Left ventricle myocardium inferior (tissue), 1 donor: ENCODE results near the gene TMEM151B. TPM values are rescaled to one million over a fixed set of nuclear protein-coding genes. Genes with fewer than 3 reads are reported as not detected.

Experiments used
- DNase-seq: peaks from one replicate; pipeline ENCODE4 v3.0.0-alpha.2; 2020
- H3K27ac ChIP-seq: fragments of 200-600 bp; replicated peaks from 2 replicates; pipeline ENCODE4 v1.8.0; 2021
- H3K27me3 ChIP-seq: fragments of 200-600 bp; 2 replicates; pipeline ENCODE4 v1.8.0; 2021; ENCODE audit warnings: low read depth
- H3K36me3 ChIP-seq: fragments of 200-600 bp; 2 replicates; pipeline ENCODE4 v1.8.0; 2021
- H3K4me1 ChIP-seq: fragments of 200-600 bp; 2 replicates; pipeline ENCODE4 v1.8.0; 2021
- H3K4me3 ChIP-seq: fragments of 200-600 bp; 2 replicates; pipeline ENCODE4 v1.8.0; 2021; ENCODE audit warnings: mild to moderate bottlenecking, moderate library complexity
- H3K9me3 ChIP-seq: fragments of 200-600 bp; replicated peaks from 2 replicates; pipeline ENCODE4 v1.8.0; 2021
- intact Hi-C: fragments of 100-400 bp; cut with micrococcal nuclease; formaldehyde crosslinking; loops from one replicate; pipeline ENCODE4 v1.11.0; 2022
- total RNA-seq: library from RNA; stranded (reverse); fragmentation: NEBNext Ultra II Directional; extraction: Animal tissue kit (Norgen Biotek cat#: 25700); gene quantifications from one replicate; pipeline ENCODE4 v1.2.1, GENCODE V29; 2021
- TF ChIP-seq, protein P1 (sequence below): fragments of 200-600 bp; IDR thresholded peaks from 2 replicates; pipeline ENCODE4 v1.8.0; 2021; ENCODE audit warnings: antibody characterized with exemption, mild to moderate bottlenecking, borderline replicate concordance
- donor health status: DM: no; HTN: yes; CAD: no; lungs with severe emphysema.

The TMEM151B gene
- total RNA-seq, 1 donor from 2014 or later: not detected

DNA sequence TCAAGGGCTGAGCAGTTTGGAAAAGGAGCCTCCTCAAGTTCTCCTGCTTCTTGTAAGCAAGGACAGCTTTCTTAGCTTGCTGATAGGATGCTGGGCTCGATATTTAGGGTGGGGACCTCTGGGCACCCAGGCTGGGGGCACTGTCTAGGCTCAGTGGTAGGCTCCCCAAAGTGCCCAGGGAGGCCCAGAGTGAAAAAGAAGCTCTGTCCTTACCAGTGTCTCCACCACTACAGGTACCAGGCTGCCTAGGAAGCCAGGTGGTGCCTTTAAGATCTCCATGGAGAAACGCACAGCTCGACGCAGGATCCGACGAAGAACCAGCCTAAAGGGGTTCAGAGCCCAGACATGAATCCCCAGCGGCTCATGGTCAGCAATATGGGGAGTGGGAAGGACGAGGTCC, 36.5 kb downstream of the TMEM151B start:
- Histone ChIP-seq H3K27me3 (no peaks in the 10 kb centered on the region), H3K4me3 (no peak overlapping the region), H3K36me3 (peaks cover 98% of the 10 kb centered on the region), H3K4me1 (peaks cover 25% of the 10 kb centered on the region), H3K9me3 (no peaks in the 10 kb centered on the region), H3K27ac (no peak overlapping the region)
- no peak for DNase-seq
- TF ChIP-seq, protein P1, sequence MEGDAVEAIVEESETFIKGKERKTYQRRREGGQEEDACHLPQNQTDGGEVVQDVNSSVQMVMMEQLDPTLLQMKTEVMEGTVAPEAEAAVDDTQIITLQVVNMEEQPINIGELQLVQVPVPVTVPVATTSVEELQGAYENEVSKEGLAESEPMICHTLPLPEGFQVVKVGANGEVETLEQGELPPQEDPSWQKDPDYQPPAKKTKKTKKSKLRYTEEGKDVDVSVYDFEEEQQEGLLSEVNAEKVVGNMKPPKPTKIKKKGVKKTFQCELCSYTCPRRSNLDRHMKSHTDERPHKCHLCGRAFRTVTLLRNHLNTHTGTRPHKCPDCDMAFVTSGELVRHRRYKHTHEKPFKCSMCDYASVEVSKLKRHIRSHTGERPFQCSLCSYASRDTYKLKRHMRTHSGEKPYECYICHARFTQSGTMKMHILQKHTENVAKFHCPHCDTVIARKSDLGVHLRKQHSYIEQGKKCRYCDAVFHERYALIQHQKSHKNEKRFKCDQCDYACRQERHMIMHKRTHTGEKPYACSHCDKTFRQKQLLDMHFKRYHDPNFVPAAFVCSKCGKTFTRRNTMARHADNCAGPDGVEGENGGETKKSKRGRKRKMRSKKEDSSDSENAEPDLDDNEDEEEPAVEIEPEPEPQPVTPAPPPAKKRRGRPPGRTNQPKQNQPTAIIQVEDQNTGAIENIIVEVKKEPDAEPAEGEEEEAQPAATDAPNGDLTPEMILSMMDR: no peak
- intact Hi-C loops: no loop called here

DNA sequence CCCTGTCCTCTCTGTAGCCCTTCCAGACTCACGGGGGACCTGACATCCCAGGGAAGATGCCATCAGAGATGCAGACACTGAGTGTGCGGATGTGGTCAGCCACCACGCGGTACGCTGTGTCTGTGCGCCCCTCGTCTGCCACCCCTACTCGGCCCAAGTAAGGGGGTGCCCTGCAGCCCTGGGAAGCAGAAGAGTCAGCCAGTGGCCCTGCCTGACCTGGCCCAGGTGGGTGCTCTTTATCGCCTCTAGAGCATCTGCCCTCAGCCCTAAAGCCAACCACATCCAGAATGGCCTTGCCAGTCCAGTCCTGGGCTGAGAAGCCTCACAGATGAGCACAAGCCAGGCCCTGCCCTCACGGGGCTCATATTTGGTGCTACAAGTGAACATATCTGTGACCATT, 37.0 kb downstream of the TMEM151B start:
- Histone ChIP-seq H3K27ac (no peak overlapping the region), H3K27me3 (no peaks in the 10 kb centered on the region), H3K36me3 (peaks cover 94% of the 10 kb centered on the region), H3K4me3 (no peak overlapping the region), H3K4me1 (peaks cover 30% of the 10 kb centered on the region), H3K9me3 (no peaks in the 10 kb centered on the region)
- TF ChIP-seq, protein P1: no peak
- no peak for DNase-seq
- intact Hi-C loops: no loop called here

DNA sequence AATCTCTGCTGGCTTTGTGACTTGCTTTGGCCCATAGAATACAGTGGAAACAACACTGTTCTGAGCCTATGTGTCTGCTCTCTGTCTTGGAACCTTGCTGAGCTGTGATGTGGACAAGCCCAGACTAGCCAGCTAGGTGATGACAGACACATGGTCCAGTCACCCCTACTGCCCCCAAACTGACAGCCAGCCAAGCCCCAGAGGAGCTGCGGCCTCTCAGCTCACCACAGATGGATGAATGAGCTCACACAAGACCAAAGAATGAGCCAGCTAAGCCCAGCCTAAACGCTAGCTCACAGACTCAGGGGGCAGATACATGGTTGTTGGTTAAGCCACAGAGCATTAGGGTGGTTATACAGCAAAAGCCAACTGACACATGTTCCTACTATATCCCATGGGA, 38.8 kb downstream of the TMEM151B start:
- Histone ChIP-seq H3K4me1 (peaks cover 40% of the 10 kb centered on the region), H3K27ac (peak overlapping the region; percentile 33), H3K9me3 (no peaks in the 10 kb centered on the region), H3K36me3 (peaks cover 76% of the 10 kb centered on the region), H3K27me3 (no peaks in the 10 kb centered on the region), H3K4me3 (no peak overlapping the region)
- TF ChIP-seq, protein P1: no peak
- peak; percentile 43 for DNase-seq
- intact Hi-C loops: no loop called here

DNA sequence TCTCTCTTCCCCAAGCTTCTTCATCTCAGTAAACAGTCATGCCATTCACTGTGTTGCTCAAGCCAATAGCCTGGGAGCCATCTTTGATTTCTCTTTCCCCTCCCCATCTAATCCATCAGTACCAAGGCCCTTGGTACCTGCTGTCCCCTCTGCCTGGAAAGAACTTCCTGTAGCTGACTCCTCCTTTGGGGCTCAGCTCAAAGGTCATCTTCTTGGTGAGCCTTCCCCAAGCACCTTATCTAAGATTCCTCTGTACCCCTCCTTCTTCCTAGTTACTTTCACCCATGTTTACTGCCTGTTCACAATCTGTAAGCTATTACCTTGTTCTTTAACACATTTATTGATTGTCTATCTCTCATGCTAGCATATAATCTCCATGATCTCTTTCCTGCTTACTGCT, 39.4 kb downstream of the TMEM151B start:
- Histone ChIP-seq H3K9me3 (no peaks in the 10 kb centered on the region), H3K27ac (no peak overlapping the region), H3K36me3 (peaks cover 70% of the 10 kb centered on the region), H3K27me3 (no peaks in the 10 kb centered on the region), H3K4me3 (no peak overlapping the region), H3K4me1 (peaks cover 40% of the 10 kb centered on the region)
- TF ChIP-seq, protein P1: no peak
- intact Hi-C loops: no loop called here
- no peak for DNase-seq

DNA sequence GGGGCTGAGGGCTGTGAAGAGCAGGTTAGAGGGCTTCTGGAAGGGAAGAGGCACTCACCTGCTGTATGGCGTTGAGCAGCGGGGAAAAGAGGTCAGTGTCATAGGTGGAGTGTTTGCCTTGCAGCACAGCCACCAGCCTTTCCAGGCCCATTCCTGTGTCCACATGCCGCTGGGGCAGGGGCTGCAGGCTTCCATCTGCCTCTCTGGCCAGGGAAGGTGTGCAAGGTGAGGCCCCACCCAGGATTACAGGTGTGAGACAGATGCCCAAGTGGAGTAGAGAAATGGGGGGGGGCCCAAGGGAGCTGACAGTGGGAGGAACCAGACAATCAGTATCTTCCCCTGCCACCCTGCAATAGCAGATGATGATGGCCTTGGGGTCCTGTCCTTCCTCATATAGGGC, 40.0 kb downstream of the TMEM151B start:
- no peak overlapping the region for H3K27ac ChIP-seq
- no peaks in the 10 kb centered on the region for H3K27me3 ChIP-seq
- H3K4me3 ChIP-seq: no peak overlapping the region
- TF ChIP-seq, protein P1: no peak
- H3K36me3 ChIP-seq: peaks cover 64% of the 10 kb centered on the region
- intact Hi-C loops: no loop called here
- no peak for DNase-seq
- no peaks in the 10 kb centered on the region for H3K9me3 ChIP-seq
- peaks cover 40% of the 10 kb centered on the region for H3K4me1 ChIP-seq

DNA sequence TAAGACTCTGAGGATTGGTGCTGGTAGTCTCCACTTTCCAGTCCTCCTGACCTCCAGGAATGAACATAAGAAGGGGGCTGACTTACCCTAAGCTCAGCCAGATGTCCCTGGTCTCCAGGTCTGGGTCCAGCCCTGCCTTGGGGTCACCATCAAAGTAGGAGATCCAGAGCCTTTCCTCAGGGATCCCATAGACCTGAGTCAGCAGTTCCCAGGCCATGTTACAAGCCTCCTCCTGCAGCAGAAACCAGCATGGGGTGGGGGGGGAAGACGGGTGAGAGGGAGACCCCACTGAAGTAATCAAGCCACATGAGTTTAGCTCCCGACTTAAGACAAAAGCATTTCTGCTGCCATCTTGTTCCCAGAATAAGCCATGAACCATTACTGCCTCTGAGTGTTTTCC, 41.1 kb downstream of the TMEM151B start:
- Histone ChIP-seq H3K36me3 (peaks cover 54% of the 10 kb centered on the region), H3K9me3 (no peaks in the 10 kb centered on the region), H3K27ac (no peak overlapping the region), H3K4me1 (peaks cover 40% of the 10 kb centered on the region), H3K4me3 (no peak overlapping the region), H3K27me3 (no peaks in the 10 kb centered on the region)
- intact Hi-C loops: no loop called here
- no peak for DNase-seq
- TF ChIP-seq, protein P1: no peak
